NB4 (cell line): ENCODE data around the gene RNF166.

Experiments used
- DNase-seq: peaks from one replicate; pipeline ENCODE4 v3.0.0; 2010; ENCODE audit warnings: low read depth
- H3K4me3 ChIP-seq: one replicate; pipeline ENCODE4 v1.5.1; 2011; ENCODE audit warnings: mild to moderate bottlenecking, low read depth, low read length, moderate library complexity
- MYC ChIP-seq: IDR thresholded peaks from 2 replicates; pipeline ENCODE4 v1.6.1; 2011; ENCODE audit warnings: low read depth, low read length
- POLR2A ChIP-seq: IDR thresholded peaks from 2 replicates; pipeline ENCODE4 v1.6.1; 2011; ENCODE audit warnings: mild to moderate bottlenecking; ENCODE audit not compliant: insufficient read length; ENCODE audit errors: extremely low read depth
- TF ChIP-seq, protein P1 (sequence below): IDR thresholded peaks from 2 replicates; pipeline ENCODE4 v1.6.1; 2011; ENCODE audit warnings: low read depth, low read length
- TF ChIP-seq, protein P2 (sequence below): IDR thresholded peaks from one replicate; pipeline ENCODE4 v1.5.1; 2012; ENCODE audit warnings: low read depth, low read length

Gene RNF166

DNA sequence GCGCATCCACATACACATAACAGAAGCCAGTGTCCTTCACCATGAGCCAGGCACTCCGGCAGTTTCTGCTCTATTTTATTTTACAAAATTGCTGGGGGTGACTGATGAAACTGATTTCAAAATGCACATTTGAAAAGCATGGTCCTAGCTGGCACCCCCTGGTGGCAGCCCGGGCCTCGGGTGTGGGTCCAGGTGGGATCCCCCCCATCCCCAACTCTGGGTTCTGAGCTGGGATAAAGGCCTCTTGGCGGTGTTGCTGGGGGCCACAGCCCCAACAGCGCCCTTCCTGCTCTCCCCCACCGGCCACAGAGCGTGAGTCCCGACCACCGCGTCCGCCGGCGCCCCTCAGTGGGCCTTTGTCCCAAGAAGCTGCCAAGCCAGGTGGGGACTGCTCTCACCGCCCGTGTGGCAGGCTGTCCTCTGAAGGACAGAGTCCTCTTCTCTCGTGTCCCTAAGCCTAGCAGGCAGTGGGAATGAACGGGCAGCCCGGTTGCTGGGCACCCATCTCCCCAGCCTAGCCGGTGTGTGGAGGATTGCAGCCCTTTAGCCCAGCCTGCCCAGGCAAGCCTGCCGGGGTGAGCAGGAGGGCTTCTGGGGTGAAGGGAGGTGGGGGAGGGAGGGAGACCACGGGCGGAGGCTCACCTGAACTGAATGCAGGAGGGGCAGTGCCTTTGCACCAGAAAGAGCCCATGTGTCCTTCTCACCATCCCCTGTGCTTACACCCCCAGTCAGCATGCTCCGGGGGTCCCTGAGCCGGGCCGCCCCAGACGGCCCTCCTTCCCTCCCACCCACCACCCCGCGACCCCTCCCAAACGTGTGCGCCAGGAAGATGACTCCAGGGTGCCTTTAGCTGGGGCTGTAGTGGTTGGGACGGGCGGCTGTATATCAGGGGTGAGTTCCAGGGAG is 20.8 kb downstream of the RNF166 start:
- DNase-seq: peak; percentile 87
- TF ChIP-seq, protein P1, sequence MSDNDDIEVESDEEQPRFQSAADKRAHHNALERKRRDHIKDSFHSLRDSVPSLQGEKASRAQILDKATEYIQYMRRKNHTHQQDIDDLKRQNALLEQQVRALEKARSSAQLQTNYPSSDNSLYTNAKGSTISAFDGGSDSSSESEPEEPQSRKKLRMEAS: peak; percentile 81
- no peak for TF ChIP-seq POLR2A
- peak; percentile 85 for TF ChIP-seq MYC
- TF ChIP-seq, protein P2, sequence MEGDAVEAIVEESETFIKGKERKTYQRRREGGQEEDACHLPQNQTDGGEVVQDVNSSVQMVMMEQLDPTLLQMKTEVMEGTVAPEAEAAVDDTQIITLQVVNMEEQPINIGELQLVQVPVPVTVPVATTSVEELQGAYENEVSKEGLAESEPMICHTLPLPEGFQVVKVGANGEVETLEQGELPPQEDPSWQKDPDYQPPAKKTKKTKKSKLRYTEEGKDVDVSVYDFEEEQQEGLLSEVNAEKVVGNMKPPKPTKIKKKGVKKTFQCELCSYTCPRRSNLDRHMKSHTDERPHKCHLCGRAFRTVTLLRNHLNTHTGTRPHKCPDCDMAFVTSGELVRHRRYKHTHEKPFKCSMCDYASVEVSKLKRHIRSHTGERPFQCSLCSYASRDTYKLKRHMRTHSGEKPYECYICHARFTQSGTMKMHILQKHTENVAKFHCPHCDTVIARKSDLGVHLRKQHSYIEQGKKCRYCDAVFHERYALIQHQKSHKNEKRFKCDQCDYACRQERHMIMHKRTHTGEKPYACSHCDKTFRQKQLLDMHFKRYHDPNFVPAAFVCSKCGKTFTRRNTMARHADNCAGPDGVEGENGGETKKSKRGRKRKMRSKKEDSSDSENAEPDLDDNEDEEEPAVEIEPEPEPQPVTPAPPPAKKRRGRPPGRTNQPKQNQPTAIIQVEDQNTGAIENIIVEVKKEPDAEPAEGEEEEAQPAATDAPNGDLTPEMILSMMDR: peak; percentile 87
- peak overlapping the region; percentile 75 for H3K4me3 ChIP-seq

DNA sequence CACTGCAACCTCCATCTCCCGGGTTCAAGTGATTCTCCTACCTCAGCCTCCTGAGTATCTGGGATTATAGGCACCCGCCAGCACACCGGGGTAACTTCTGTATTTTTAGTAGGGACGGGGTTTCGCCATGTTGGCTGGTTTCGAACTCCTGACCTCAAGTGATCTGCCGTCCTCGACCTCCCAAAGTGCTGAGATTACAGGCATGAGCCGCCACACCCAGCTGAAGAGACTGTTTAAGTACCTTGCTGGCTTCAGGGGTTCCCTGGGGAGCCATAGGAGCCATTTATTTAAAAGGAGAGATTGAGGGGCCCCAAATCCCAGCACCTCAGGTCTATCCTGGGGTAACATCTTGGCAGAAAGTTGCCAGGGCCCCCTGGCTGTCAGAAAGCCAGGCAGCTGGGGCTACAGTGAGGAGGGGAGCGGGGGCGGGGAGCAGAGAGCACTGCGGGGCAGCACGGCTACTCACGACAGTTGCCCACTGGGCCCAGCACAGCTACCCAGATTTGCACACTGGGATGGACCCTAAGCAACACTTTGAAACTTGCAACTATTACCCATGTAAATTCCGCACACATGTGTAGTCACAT is 21.5 kb downstream of the RNF166 start:
- peak; percentile 51 for DNase-seq
- no peak for TF ChIP-seq MYC
- peak overlapping the region; percentile 75 for H3K4me3 ChIP-seq

DNA sequence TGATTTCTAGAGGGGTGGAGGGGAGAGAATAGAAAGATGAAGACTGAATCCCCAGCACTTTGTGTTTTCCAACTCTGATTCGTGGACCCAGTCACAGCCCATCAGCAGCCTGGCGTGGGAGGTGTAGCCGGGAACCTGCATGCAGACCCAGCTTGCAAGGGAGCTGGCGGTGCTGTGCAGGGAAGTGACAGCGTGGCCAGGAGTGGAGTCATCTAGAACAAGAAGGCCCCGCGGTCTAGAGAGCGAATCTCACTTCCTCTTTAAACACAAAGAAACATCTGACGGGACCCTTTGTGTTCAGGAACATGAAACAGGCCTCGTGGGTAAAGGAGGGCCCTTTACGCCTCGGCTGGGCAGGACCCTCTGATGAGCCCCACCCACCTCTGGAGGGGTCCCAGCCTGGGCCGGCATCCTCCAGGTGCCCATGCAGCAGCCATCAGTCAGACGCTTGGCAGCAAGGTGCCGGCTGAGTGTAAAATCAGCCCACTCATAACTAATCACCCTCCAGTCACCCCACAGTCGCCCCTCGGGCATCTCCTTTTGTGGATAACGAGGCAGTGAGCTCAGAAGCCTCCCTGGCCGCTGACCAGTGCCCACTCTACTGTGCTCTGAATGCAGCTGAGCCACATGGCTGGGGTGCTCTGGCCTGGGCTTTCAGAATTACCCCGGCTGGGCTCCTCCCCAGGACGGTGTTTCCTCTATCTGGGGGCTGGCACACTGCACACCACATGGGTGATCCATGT is 24.3 kb downstream of the RNF166 start:
- peak; percentile 96 for DNase-seq
- peak overlapping the region; percentile 6 for H3K4me3 ChIP-seq
- TF ChIP-seq, protein P2: no peak
- TF ChIP-seq MYC (peak; percentile 89), POLR2A (no peak)
- TF ChIP-seq, protein P1: peak; percentile 80

DNA sequence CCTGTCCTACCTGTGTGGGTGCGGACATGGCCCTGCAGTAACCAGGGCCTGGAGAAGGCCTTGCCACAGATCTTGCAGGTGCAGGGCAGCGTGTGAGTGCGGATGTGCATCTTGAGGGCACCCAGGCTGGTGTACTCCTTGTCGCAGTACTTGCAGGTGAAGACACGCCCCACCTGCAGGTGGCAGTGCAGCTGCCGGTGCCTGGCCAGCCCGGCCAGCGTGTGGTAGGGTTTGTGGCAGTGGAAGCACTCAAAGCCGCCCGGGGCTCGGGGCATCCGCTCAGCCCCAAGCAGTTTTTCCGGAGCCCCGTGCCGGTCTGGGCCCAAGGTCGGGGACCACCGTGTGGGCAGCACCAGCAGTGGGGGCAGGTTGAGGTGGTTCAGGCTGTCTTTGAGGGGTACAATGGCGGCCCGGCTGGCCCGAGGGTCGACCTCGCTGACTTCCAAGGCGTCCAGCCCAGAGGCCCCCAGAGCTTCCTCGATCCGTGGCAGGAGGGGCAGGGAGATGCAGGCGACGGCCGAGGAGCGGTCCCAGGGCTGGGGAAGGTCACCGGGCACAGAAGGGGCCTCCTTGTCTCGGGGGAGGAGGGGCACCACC is 25.0 kb downstream of the RNF166 start:
- DNase-seq: peak; percentile 62
- no peak overlapping the region for H3K4me3 ChIP-seq
- TF ChIP-seq POLR2A: no peak
- TF ChIP-seq, protein P2: peak; percentile 47
- no peak for TF ChIP-seq MYC
- TF ChIP-seq, protein P1: no peak

DNA sequence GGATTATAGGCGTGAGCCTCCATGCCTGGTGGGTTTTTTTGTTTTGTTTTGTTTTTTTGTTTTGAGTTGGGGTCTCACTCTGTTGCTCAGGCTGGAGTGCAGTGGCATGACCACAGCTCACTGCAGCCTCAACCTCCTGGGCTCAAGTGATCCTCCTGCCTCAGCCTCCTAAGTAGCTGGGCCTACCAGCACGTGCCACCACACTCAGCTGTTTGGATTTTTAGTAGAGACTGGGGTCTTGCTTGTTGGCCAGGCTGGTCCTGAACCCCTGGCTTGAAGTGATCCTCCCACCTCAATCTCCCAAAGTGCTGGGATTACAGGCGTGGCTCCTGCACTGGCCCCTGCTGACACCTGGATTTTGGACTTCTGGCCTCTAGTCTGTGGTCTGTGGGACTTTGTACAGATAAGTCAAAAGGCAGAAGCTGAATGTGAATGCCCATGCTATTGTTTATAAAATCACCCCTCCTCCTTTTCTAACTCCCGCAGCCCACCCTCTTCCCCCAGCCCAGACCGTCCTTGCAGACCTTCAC is 25.6 kb downstream of the RNF166 start:
- no peak overlapping the region for H3K4me3 ChIP-seq
- DNase-seq: no peak
- TF ChIP-seq, protein P2: no peak
- no peak for TF ChIP-seq MYC
